ENCODE measurements around the gene ATG4B.

DNA sequence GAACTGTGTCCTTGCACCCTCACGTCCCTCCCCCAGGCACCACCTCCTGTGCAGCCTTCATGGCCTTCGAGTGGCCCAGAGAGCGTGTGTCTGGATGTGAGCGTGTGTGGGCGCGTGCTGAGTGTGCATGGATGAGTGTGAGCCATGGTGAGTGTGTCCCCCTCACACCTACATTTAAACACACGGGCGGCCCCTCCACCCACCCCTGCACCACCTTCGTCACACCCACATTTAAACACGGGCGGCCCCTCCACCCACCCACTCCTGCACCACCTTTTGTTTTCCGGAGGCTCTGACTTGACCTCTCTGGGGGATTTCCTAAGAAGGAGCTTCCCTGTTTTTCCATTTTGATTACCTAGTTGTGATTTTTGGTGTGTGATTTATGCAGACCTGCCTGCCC, 31.3 kb downstream of the ATG4B start:
- TF ChIP-seq POLR2A (IDR thresholded peaks at IDR 0.05; ENCODE audit: low read length) (no peak), GATA1 (IDR thresholded peaks at IDR 0.05; ENCODE audit: low read depth, low read length) (no peak)
